BE2C (cell line): ENCODE results near the gene PMF1.

ENCODE experiments used
- DNase-seq: peaks from one replicate; pipeline ENCODE4 v3.0.0-alpha.2; 2020
- H3K27me3 ChIP-seq: fragments of 250-450 bp; sonication (Bioruptor Pico); 2 replicates; pipeline ENCODE4 v1.5.1; 2020; ENCODE audit warnings: mild to moderate bottlenecking
- H3K36me3 ChIP-seq: fragments of 250-450 bp; sonication (Bioruptor Pico); 2 replicates; pipeline ENCODE4 v1.5.1; 2020; ENCODE audit warnings: mild to moderate bottlenecking
- H3K4me1 ChIP-seq: fragments of 250-450 bp; sonication (Bioruptor Pico); 2 replicates; pipeline ENCODE4 v1.5.1; 2020
- H3K4me3 ChIP-seq: 2 replicates; pipeline ENCODE4 v1.5.1; 2011; ENCODE audit warnings: low read depth, low read length
- H3K9me3 ChIP-seq: fragments of 250-450 bp; sonication (Bioruptor Pico); 2 replicates; pipeline ENCODE4 v1.5.1; 2020
- CTCF ChIP-seq: IDR thresholded peaks from 2 replicates; pipeline ENCODE4 v1.5.1; 2012; ENCODE audit warnings: mild to moderate bottlenecking, low read depth, low read length

PMF1 gene

DNA sequence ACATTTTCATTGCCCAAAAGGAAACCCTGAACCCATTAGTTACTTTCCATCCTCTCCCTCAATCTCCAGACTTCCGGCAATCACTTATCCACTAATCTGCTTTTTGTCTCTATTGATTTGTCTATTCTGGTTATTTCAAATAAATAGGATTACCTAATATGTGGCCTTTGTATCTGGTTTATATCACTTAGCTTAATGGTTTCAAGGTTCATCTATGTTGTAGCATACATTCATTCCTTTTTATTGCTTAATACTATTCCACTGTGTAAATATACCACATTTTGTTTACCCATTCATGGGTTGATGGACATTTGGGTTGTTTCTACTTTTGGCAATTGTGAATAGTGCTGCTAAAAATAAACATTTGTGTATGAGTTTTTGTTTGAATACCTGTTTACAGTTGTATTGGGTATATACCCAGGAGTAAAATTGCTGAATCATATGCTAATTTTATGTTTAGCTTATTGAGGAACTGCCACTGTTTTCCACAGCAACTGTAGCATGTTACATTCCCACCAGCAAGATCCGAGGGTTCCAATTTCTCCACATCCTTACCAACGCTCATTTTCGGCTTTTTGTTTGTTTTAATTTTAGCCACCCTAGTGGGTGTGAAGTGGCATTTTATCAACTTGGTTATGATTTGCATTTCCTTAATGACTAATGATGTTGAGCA is 21.4 kb upstream of the PMF1 start:
- TF ChIP-seq CTCF: no peak
- Histone ChIP-seq H3K36me3 (peaks cover 7% of the 10 kb centered on the region), H3K4me3 (no peak overlapping the region), H3K4me1 (no peaks in the 10 kb centered on the region), H3K9me3 (no peaks in the 10 kb centered on the region), H3K27me3 (no peaks in the 10 kb centered on the region)
- DNase-seq: no peak

DNA sequence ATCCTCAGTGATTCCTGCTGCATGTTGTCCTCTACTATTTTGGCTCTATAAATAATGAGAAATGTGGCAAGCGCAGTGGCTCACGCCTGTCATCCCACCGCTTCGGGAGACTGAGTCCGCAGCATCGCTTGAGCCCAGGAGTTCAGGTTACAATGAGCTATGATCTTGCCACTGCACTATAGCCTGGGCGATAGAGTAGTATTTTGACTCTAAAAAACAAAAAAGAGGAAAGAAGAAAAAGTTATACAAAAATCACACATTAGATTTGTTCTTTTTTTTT is 19.7 kb upstream of the PMF1 start:
- no peaks in the 10 kb centered on the region for H3K9me3 ChIP-seq
- DNase-seq: no peak
- peaks cover 7% of the 10 kb centered on the region for H3K36me3 ChIP-seq
- H3K4me3 ChIP-seq: peak overlapping the region; percentile 92
- H3K4me1 ChIP-seq: no peaks in the 10 kb centered on the region
- no peak for TF ChIP-seq CTCF
- H3K27me3 ChIP-seq: no peaks in the 10 kb centered on the region

GRCh38 chr1:156193488-156194299 is 19.1 kb upstream of the PMF1 start, which contains the start of gene SLC25A44:
TSS of gene SLC25A44 (plus strand) at chr1:156194104. CDS start at chr1:156199848, 5,744 bp downstream.
- H3K27me3 ChIP-seq: no peaks in the 10 kb centered on the region
- TF ChIP-seq CTCF: peak; percentile 52
- no peaks in the 10 kb centered on the region for H3K4me1 ChIP-seq
- peaks cover 7% of the 10 kb centered on the region for H3K36me3 ChIP-seq
- peak within 1 kb of the TSS; percentile 92 for H3K4me3 ChIP-seq
- peak; percentile 97 for DNase-seq
- no peaks in the 10 kb centered on the region for H3K9me3 ChIP-seq

GRCh38 chr1:156194300-156194652 is 18.5 kb upstream of the PMF1 start:
- DNase-seq: no peak
- H3K36me3 ChIP-seq: peaks cover 7% of the 10 kb centered on the region
- H3K4me1 ChIP-seq: no peaks in the 10 kb centered on the region
- no peak for TF ChIP-seq CTCF
- no peaks in the 10 kb centered on the region for H3K9me3 ChIP-seq
- H3K4me3 ChIP-seq: peak overlapping the region; percentile 92
- H3K27me3 ChIP-seq: no peaks in the 10 kb centered on the region

GRCh38 chr1:156195853-156196252 is 17.0 kb upstream of the PMF1 start:
- no peaks in the 10 kb centered on the region for H3K9me3 ChIP-seq
- no peaks in the 10 kb centered on the region for H3K27me3 ChIP-seq
- H3K4me3 ChIP-seq: no peak overlapping the region
- no peak for TF ChIP-seq CTCF
- H3K4me1 ChIP-seq: no peaks in the 10 kb centered on the region
- no peak for DNase-seq
- peaks cover 17% of the 10 kb centered on the region for H3K36me3 ChIP-seq

- no peaks in the 10 kb centered on the region for H3K27me3 ChIP-seq
- H3K9me3 ChIP-seq: no peaks in the 10 kb centered on the region
- H3K4me1 ChIP-seq: no peaks in the 10 kb centered on the region
- TF ChIP-seq CTCF: no peak
- peaks cover 17% of the 10 kb centered on the region for H3K36me3 ChIP-seq
- no peak for DNase-seq
- H3K4me3 ChIP-seq: no peak overlapping the region
Measured at GRCh38 chr1:156196445-156196844, 16.4 kb upstream of the PMF1 start.
